Mononuclear cell (primary cell): ENCODE measurements around the gene MMP13. TPM values are rescaled to one million over a fixed set of nuclear protein-coding genes. Genes with fewer than 3 reads are reported as not detected.

Source experiments
- H3K27me3 ChIP-seq: 2 replicates; pipeline ENCODE4 v1.6.0; 2011; ENCODE audit warnings: low read length, control low read depth; ENCODE audit not compliant: insufficient read depth
- H3K4me1 ChIP-seq: 2 replicates; pipeline ENCODE4 v1.5.1; 2011; ENCODE audit warnings: mild to moderate bottlenecking, low read length, control low read depth; ENCODE audit not compliant: insufficient read depth
- H3K4me3 ChIP-seq: 2 replicates; pipeline ENCODE4 v1.5.1; 2011; ENCODE audit warnings: mild to moderate bottlenecking, low read length, moderate library complexity
- H3K9me3 ChIP-seq: 2 replicates; pipeline ENCODE4 v1.5.1; 2011; ENCODE audit warnings: low read depth, mild to moderate bottlenecking, control low read depth, low read length
- total RNA-seq: library from RNA; depleted of rRNA; stranded (reverse); fragments of >200 nt; gene quantifications from one replicate; pipeline ENCODE4 v1.2.3, GENCODE V29; 2012

MMP13 gene
- total RNA-seq, 1 donor = not detected

GRCh38 chr11:102966011-102966410, 10.5 kb upstream of the MMP13 start:
- Histone ChIP-seq H3K4me1 (no peaks in the 10 kb centered on the region), H3K9me3 (no peaks in the 10 kb centered on the region), H3K4me3 (no peak overlapping the region), H3K27me3 (no peaks in the 10 kb centered on the region)

- no peaks in the 10 kb centered on the region for H3K4me1 ChIP-seq
- H3K27me3 ChIP-seq = no peaks in the 10 kb centered on the region
- no peaks in the 10 kb centered on the region for H3K9me3 ChIP-seq
- no peak overlapping the region for H3K4me3 ChIP-seq
Observed at GRCh38 chr11:102964867-102965266, 9.3 kb upstream of the MMP13 start.

- no peaks in the 10 kb centered on the region for H3K9me3 ChIP-seq
- H3K4me3 ChIP-seq = no peak overlapping the region
- H3K4me1 ChIP-seq = no peaks in the 10 kb centered on the region
- H3K27me3 ChIP-seq = peaks cover 5% of the 10 kb centered on the region
Observed at GRCh38 chr11:102957953-102958352, 2.4 kb upstream of the MMP13 start.

- no peak overlapping the region for H3K4me3 ChIP-seq
- no peaks in the 10 kb centered on the region for H3K4me1 ChIP-seq
- H3K27me3 ChIP-seq = no peaks in the 10 kb centered on the region
- H3K9me3 ChIP-seq = no peaks in the 10 kb centered on the region
Observed at GRCh38 chr11:102950622-102951081, 4.9 kb downstream of the MMP13 start.

- peaks cover 3% of the 10 kb centered on the region for H3K27me3 ChIP-seq
- H3K4me1 ChIP-seq = no peaks in the 10 kb centered on the region
- H3K9me3 ChIP-seq = no peaks in the 10 kb centered on the region
- no peak overlapping the region for H3K4me3 ChIP-seq
Observed at GRCh38 chr11:102946237-102946636, 9.3 kb downstream of the MMP13 start.

GRCh38 chr11:102940714-102941588, 14.6 kb downstream of the MMP13 start:
- H3K27me3 ChIP-seq = peaks cover 3% of the 10 kb centered on the region
- H3K4me3 ChIP-seq = no peak overlapping the region
- no peaks in the 10 kb centered on the region for H3K4me1 ChIP-seq
- H3K9me3 ChIP-seq = no peaks in the 10 kb centered on the region

GRCh38 chr11:102936864-102937509, 18.5 kb downstream of the MMP13 start:
- Histone ChIP-seq H3K9me3 (no peaks in the 10 kb centered on the region), H3K4me3 (no peak overlapping the region), H3K4me1 (no peaks in the 10 kb centered on the region), H3K27me3 (peaks cover 3% of the 10 kb centered on the region)

- Histone ChIP-seq H3K9me3 (no peaks in the 10 kb centered on the region), H3K27me3 (no peaks in the 10 kb centered on the region), H3K4me3 (no peak overlapping the region), H3K4me1 (no peaks in the 10 kb centered on the region)
Observed at GRCh38 chr11:102935514-102935913, 20.0 kb downstream of the MMP13 start.

- Histone ChIP-seq H3K4me1 (no peaks in the 10 kb centered on the region), H3K27me3 (no peaks in the 10 kb centered on the region), H3K9me3 (no peaks in the 10 kb centered on the region), H3K4me3 (no peak overlapping the region)
Observed at GRCh38 chr11:102934735-102935134, 20.8 kb downstream of the MMP13 start.

GRCh38 chr11:102933627-102934026, 21.9 kb downstream of the MMP13 start:
- peaks cover 4% of the 10 kb centered on the region for H3K27me3 ChIP-seq

GRCh38 chr11:102932678-102933077, 22.9 kb downstream of the MMP13 start:
- Histone ChIP-seq H3K9me3 (no peaks in the 10 kb centered on the region), H3K4me1 (no peaks in the 10 kb centered on the region), H3K27me3 (peaks cover 5% of the 10 kb centered on the region), H3K4me3 (no peak overlapping the region)

More at GRCh38 chr11:102933627-102934026, 21.9 kb downstream of the MMP13 start:
- no peaks in the 10 kb centered on the region for H3K4me1 ChIP-seq
- no peak overlapping the region for H3K4me3 ChIP-seq
- no peaks in the 10 kb centered on the region for H3K9me3 ChIP-seq

- no peak overlapping the region for H3K4me3 ChIP-seq
- H3K27me3 ChIP-seq = peaks cover 19% of the 10 kb centered on the region
- no peaks in the 10 kb centered on the region for H3K9me3 ChIP-seq
- no peaks in the 10 kb centered on the region for H3K4me1 ChIP-seq
Observed at GRCh38 chr11:102930451-102930850, 25.1 kb downstream of the MMP13 start.

- Histone ChIP-seq H3K9me3 (no peaks in the 10 kb centered on the region), H3K4me1 (peaks cover 3% of the 10 kb centered on the region), H3K4me3 (no peak overlapping the region), H3K27me3 (peaks cover 19% of the 10 kb centered on the region)
Observed at GRCh38 chr11:102929972-102930371, 25.6 kb downstream of the MMP13 start.

GRCh38 chr11:102929166-102929565, 26.4 kb downstream of the MMP13 start:
- Histone ChIP-seq H3K27me3 (peaks cover 19% of the 10 kb centered on the region), H3K4me1 (peaks cover 7% of the 10 kb centered on the region), H3K4me3 (no peak overlapping the region), H3K9me3 (no peaks in the 10 kb centered on the region)

GRCh38 chr11:102928247-102928646, 27.3 kb downstream of the MMP13 start:
- H3K9me3 ChIP-seq = no peaks in the 10 kb centered on the region
- peaks cover 19% of the 10 kb centered on the region for H3K27me3 ChIP-seq
- no peak overlapping the region for H3K4me3 ChIP-seq
- H3K4me1 ChIP-seq = peaks cover 7% of the 10 kb centered on the region
